Upper lobe of right lung (tissue), 1 donor: ENCODE results near the gene SIGMAR1. TPM values are rescaled to one million over a fixed set of nuclear protein-coding genes. Genes with fewer than 3 reads are reported as not detected.

Source experiments
- ATAC-seq: fragments of 200-7000 bp; cut with Tn5 transposase; one replicate; pipeline ENCODE4 v1.9.1; 2020; ENCODE audit warnings: mild to moderate bottlenecking, moderate library complexity
- DNase-seq: peaks from one replicate; pipeline ENCODE4 v3.0.0-alpha.2; 2020
- H3K27ac ChIP-seq: fragments of 200-600 bp; one replicate; pipeline ENCODE4 v1.8.0; 2022
- H3K27me3 ChIP-seq: fragments of 200-600 bp; one replicate; pipeline ENCODE4 v1.8.0; 2022; ENCODE audit warnings: mild to moderate bottlenecking
- H3K36me3 ChIP-seq: fragments of 200-600 bp; one replicate; pipeline ENCODE4 v1.8.0; 2022
- H3K4me1 ChIP-seq: fragments of 200-600 bp; one replicate; pipeline ENCODE4 v1.8.0; 2022
- H3K4me3 ChIP-seq: fragments of 200-600 bp; one replicate; pipeline ENCODE4 v1.8.0; 2022; ENCODE audit warnings: mild to moderate bottlenecking
- H3K9me3 ChIP-seq: fragments of 200-600 bp; one replicate; pipeline ENCODE4 v1.8.0; 2022
- intact Hi-C: fragments of 100-400 bp; cut with DNase I; formaldehyde crosslinking; loops from one replicate; pipeline ENCODE4 v1.11.0; 2022
- total RNA-seq: library from RNA; stranded (reverse); fragmentation: NEBNext Ultra II Directional; extraction: Animal tissue kit (Norgen Biotek cat#: 25700); gene quantifications from one replicate; pipeline ENCODE4 v1.2.1, GENCODE V29; 2021
- TF ChIP-seq, protein P1 (sequence below): fragments of 200-600 bp; IDR thresholded peaks from one replicate; pipeline ENCODE4 v1.8.0; 2022; ENCODE audit warnings: antibody characterized with exemption
- donor health status: DM: no; HTN: yes; CAD: no; lungs with severe emphysema.

The SIGMAR1 gene
- total RNA-seq, 1 donor from 2014 or later, result 40.5 TPM

DNA sequence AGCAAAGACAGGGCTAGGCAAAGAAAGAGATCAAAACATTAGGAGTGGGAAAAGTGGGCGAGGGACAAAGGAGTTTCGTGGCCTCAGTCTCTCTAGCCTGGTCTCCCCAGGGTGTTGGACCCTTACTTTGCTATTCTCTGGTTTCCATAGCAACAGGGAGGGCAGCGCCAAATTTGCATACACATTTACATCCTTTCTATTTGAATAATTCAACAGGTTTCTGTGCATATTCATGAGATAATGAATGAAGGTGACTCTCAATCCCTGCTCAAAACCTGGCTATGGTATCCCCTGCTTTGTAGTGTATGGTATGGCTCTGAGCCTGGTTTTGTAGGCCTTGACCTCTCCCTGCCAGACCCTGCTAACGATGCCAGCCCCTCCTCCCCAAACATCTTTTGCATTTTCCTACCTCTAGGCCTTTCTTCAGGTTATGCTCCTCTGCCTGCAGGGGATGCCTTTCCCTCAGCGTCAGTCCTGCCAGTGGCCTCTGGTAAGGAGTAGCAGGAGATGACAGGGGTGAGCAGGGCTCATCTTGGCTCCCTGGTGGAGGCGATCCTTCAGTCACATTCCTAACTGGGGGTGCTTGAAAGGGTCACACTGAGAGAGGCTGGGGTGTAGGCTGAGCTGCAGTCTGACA is 35.5 kb downstream of the SIGMAR1 start:
- Histone ChIP-seq H3K36me3 (no peaks in the 10 kb centered on the region), H3K27me3 (no peaks in the 10 kb centered on the region), H3K9me3 (no peaks in the 10 kb centered on the region), H3K4me3 (no peak overlapping the region), H3K27ac (no peak overlapping the region), H3K4me1 (no peaks in the 10 kb centered on the region)
- ATAC-seq (no peak), DNase-seq (no peak)
- intact Hi-C loops, result loop anchor here (10.0 kb wide), 1 partner anchor 57 kb away; no protein-coding TSS in a partner anchor
- TF ChIP-seq, protein P1, sequence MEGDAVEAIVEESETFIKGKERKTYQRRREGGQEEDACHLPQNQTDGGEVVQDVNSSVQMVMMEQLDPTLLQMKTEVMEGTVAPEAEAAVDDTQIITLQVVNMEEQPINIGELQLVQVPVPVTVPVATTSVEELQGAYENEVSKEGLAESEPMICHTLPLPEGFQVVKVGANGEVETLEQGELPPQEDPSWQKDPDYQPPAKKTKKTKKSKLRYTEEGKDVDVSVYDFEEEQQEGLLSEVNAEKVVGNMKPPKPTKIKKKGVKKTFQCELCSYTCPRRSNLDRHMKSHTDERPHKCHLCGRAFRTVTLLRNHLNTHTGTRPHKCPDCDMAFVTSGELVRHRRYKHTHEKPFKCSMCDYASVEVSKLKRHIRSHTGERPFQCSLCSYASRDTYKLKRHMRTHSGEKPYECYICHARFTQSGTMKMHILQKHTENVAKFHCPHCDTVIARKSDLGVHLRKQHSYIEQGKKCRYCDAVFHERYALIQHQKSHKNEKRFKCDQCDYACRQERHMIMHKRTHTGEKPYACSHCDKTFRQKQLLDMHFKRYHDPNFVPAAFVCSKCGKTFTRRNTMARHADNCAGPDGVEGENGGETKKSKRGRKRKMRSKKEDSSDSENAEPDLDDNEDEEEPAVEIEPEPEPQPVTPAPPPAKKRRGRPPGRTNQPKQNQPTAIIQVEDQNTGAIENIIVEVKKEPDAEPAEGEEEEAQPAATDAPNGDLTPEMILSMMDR, result no peak

DNA sequence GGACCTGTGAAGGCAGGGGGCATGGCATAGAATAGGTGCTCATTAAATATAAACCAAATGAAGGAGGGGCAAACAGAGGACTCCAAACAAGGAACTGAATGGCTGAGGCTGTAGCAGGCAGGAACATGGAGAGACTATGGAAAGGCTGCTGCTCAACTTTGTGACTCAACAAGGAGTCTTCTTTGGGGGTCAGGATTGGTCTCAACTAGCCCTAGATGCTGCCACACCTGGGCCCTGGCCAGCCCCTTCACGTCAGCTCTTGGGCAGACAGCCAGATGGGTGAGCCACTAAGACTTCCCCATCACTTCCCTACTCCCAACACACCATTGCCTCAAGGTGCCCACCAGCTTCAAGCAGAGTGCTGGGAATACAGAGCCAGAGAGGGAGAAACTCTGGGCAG is 36.7 kb downstream of the SIGMAR1 start:
- Histone ChIP-seq H3K27ac (no peak overlapping the region), H3K9me3 (no peaks in the 10 kb centered on the region), H3K4me3 (no peak overlapping the region), H3K4me1 (no peaks in the 10 kb centered on the region), H3K36me3 (no peaks in the 10 kb centered on the region), H3K27me3 (no peaks in the 10 kb centered on the region)
- intact Hi-C loops, result loop anchor here (10.0 kb wide), 1 partner anchor 56 kb away; no protein-coding TSS in a partner anchor
- DNase-seq (no peak), ATAC-seq (no peak)
- TF ChIP-seq, protein P1, result no peak

GRCh38 chr9:34599546-34599945 is 38.0 kb downstream of the SIGMAR1 start:
- TF ChIP-seq, protein P1, result no peak
- no peaks in the 10 kb centered on the region for H3K9me3 ChIP-seq
- no peak overlapping the region for H3K4me3 ChIP-seq
- H3K4me1 ChIP-seq, result no peaks in the 10 kb centered on the region
- DNase-seq (no peak), ATAC-seq (no peak)
- peaks cover 1% of the 10 kb centered on the region for H3K27me3 ChIP-seq
- no peaks in the 10 kb centered on the region for H3K36me3 ChIP-seq
- no peak overlapping the region for H3K27ac ChIP-seq
- intact Hi-C loops, result no loop called here

DNA sequence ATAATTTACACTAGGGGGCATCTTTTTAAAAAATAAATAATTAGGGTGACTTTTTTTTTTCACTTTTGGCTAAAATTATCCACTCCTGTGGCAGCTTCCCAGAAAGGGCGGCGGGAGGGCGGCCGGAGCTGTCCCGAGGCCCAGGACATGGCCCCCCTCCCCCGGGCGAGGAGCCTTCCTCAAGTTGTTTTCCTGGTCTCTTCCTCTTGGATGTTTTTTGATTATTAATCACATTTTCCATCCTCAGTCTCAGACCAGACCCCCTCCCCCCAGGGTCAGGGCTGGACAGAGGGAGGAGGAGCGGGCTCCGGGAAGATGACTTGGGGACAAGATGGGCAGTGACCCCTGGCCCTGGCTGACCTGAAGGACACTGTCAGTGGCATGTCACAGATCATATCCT is 43.4 kb downstream of the SIGMAR1 start:
- Histone ChIP-seq H3K36me3 (no peaks in the 10 kb centered on the region), H3K27ac (peak overlapping the region; percentile 4), H3K9me3 (no peaks in the 10 kb centered on the region), H3K4me3 (no peak overlapping the region), H3K4me1 (peaks cover 24% of the 10 kb centered on the region), H3K27me3 (peaks cover 39% of the 10 kb centered on the region)
- DNase-seq, result no peak
- no peak for ATAC-seq
- intact Hi-C loops, result no loop called here
- TF ChIP-seq, protein P1, result no peak

- peaks cover 50% of the 10 kb centered on the region for H3K27me3 ChIP-seq
- H3K4me3 ChIP-seq, result no peak overlapping the region
- no peaks in the 10 kb centered on the region for H3K36me3 ChIP-seq
- peak; percentile 84 for DNase-seq
- H3K27ac ChIP-seq, result peak overlapping the region; percentile 4
- H3K4me1 ChIP-seq, result peaks cover 27% of the 10 kb centered on the region
- TF ChIP-seq, protein P1, result no peak
- H3K9me3 ChIP-seq, result no peaks in the 10 kb centered on the region
- ATAC-seq, result peak; percentile 71
- intact Hi-C loops, result no loop called here
Observed at GRCh38 chr9:34592895-34593601, 44.5 kb downstream of the SIGMAR1 start.
